ENCODE measurements around the gene EVX2.

The EVX2 gene

DNA sequence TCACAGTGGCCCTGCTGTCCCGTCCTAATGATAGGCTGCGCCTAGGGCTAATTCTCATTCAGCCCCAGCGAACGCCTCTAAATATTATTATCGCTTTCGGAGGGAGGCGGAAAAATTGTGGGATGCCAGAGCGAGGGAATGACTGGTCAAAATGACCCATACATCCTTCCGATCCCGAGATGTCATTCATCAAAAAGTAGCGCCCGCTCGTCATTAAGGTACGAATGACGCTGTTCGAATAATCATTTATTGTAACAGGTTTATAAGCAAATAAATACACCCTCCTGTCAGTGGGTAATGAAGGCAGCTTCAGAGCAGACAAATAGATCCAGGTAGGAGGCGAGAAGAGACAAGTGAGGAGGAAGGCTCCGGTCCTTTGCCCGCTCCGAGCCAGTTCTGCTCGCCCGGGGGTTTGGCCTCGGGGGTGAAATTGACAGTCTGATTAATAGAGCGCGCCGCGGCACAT, at the start of gene EVX2:
EVX2 (minus strand) TSS at position 167 of the 466 bp plus-strand sequence. CDS start 186 bp downstream, outside the sequence.
- Histone ChIP-seq H3K27ac (no peak within 1 kb of the TSS), H4K20me1 (ENCODE audit: insufficient read depth) (no peaks in the 10 kb centered on the region), H3K27me3 (ENCODE audit: insufficient read depth, low read depth) (no peaks in the 10 kb centered on the region), H3K9ac (no peak within 1 kb of the TSS), H3K36me3 (ENCODE audit: insufficient read depth) (no peaks in the 10 kb centered on the region), H3K4me2 (no peak within 1 kb of the TSS), H2AFZ (ENCODE audit: low read depth) (no peak within 1 kb of the TSS), H3K4me3 (IDR thresholded peaks at IDR 0.05; ENCODE audit: insufficient read depth, low read depth, low read length) (no peak within 1 kb of the TSS), H3K4me1 (ENCODE audit: low read depth, poor library complexity, severe bottlenecking) (no peaks in the 10 kb centered on the region), H3K79me2 (ENCODE audit: insufficient read depth, low read depth) (no peaks in the 10 kb centered on the region)
- TF ChIP-seq, protein P1, sequence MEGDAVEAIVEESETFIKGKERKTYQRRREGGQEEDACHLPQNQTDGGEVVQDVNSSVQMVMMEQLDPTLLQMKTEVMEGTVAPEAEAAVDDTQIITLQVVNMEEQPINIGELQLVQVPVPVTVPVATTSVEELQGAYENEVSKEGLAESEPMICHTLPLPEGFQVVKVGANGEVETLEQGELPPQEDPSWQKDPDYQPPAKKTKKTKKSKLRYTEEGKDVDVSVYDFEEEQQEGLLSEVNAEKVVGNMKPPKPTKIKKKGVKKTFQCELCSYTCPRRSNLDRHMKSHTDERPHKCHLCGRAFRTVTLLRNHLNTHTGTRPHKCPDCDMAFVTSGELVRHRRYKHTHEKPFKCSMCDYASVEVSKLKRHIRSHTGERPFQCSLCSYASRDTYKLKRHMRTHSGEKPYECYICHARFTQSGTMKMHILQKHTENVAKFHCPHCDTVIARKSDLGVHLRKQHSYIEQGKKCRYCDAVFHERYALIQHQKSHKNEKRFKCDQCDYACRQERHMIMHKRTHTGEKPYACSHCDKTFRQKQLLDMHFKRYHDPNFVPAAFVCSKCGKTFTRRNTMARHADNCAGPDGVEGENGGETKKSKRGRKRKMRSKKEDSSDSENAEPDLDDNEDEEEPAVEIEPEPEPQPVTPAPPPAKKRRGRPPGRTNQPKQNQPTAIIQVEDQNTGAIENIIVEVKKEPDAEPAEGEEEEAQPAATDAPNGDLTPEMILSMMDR (conservative IDR thresholded peaks at IDR 0.05; ENCODE audit: low read depth, low read length) = no peak

DNA sequence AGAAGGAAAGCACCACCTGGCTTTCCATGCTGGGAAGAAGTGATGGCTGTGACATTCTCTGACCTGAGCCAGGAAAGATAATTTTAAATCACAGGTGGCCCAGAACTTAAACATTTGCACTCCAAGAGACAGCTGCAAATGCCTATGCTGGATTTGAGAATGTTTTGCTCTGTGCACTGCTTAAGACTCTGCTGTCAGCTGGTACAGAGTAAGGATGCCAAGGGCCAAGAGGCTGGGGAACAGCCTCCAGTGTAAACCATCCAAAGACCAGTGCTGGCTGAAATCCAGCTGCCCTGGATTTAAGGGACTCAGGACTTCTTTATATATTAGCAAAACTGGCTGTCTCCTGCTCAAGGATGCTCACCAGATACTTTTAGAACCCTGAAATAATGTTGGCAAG, 49.6 kb upstream of the EVX2 start:
- H3K4me3 ChIP-seq (IDR thresholded peaks at IDR 0.05; ENCODE audit: insufficient read depth, low read depth, low read length) = no peak overlapping the region
- H3K4me1 ChIP-seq (ENCODE audit: low read depth, poor library complexity, severe bottlenecking) = peaks cover 26% of the 10 kb centered on the region
- TF ChIP-seq, protein P1 (conservative IDR thresholded peaks at IDR 0.05; ENCODE audit: low read depth, low read length) = no peak
- no peaks in the 10 kb centered on the region for H3K79me2 ChIP-seq (ENCODE audit: insufficient read depth, low read depth)
- no peak overlapping the region for H3K9ac ChIP-seq
- no peak overlapping the region for H2AFZ ChIP-seq (ENCODE audit: low read depth)
- H3K36me3 ChIP-seq (ENCODE audit: insufficient read depth) = no peaks in the 10 kb centered on the region
- no peaks in the 10 kb centered on the region for H4K20me1 ChIP-seq (ENCODE audit: insufficient read depth)
- H3K4me2 ChIP-seq = no peak overlapping the region
- no peaks in the 10 kb centered on the region for H3K27me3 ChIP-seq (ENCODE audit: insufficient read depth, low read depth)
- no peak overlapping the region for H3K27ac ChIP-seq

DNA sequence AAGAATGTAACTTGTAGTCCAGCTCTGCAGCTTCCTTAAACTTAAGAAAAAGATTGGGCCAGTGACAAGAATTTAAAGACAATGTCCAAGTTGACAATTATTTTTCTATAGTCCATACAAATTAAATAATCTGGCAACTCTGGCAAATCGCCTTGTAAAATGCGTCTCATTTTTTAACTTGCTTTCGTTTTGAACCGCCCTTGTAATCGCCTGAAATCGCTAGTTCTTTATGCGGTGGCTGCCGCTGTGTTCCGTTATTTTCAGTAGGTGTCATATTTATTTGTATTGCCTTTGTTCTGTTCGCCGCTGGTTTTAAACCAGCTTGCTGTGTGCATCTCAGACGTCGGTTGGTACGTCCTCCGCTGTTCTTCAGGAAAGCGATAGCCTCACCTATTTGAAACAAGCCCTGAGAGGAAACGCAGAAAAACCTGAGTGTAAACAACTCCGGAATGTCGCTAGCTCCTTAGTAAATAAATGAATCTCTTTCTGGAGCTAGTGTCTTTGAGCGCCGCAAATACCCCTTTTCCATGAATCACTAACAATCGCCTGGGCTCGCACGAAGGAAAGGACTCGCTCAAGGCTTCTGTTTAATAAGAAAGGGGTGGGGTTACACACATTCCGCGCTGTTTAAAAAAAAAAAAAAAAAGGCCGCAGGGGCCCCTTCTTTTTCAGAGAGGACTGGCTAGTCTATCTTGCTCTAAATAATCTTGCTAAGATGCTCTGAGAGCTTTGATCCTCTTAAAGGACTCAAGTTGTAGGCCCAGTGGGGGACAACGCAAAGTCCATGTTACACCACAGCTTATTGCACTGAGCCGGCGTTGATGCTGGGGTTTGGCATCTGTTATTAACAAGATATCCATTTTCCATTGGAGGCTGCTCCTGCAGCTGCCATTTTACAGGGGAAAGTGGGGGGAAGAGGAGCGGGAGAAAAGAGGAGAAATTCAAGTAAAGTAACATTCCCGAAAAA, 48.7 kb upstream of the EVX2 start:
- no peak overlapping the region for H3K4me2 ChIP-seq
- H3K27me3 ChIP-seq (ENCODE audit: insufficient read depth, low read depth) = no peaks in the 10 kb centered on the region
- no peaks in the 10 kb centered on the region for H3K36me3 ChIP-seq (ENCODE audit: insufficient read depth)
- TF ChIP-seq, protein P1 (conservative IDR thresholded peaks at IDR 0.05; ENCODE audit: low read depth, low read length) = no peak
- no peak overlapping the region for H3K9ac ChIP-seq
- H3K79me2 ChIP-seq (ENCODE audit: insufficient read depth, low read depth) = no peaks in the 10 kb centered on the region
- H2AFZ ChIP-seq (ENCODE audit: low read depth) = no peak overlapping the region
- H4K20me1 ChIP-seq (ENCODE audit: insufficient read depth) = no peaks in the 10 kb centered on the region
- H3K4me1 ChIP-seq (ENCODE audit: low read depth, poor library complexity, severe bottlenecking) = peaks cover 19% of the 10 kb centered on the region
- no peak overlapping the region for H3K4me3 ChIP-seq (IDR thresholded peaks at IDR 0.05; ENCODE audit: insufficient read depth, low read depth, low read length)
- H3K27ac ChIP-seq = no peak overlapping the region

DNA sequence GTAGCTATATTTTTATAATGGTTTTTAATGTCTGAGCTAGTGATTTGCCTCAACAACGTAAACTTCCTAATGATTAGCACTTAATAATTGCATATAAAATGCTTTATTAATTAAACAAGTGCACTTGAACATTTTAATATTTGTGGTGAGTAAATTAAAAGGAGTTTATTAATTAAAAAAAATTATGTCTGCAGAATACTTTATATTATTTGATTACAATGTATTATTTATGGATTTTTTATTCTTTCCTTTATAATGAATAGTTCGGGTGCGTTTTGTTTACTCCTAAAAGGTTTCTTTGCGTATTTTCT, 48.0 kb upstream of the EVX2 start:
- H3K27me3 ChIP-seq (ENCODE audit: insufficient read depth, low read depth) = no peaks in the 10 kb centered on the region
- no peaks in the 10 kb centered on the region for H3K36me3 ChIP-seq (ENCODE audit: insufficient read depth)
- peaks cover 12% of the 10 kb centered on the region for H3K4me1 ChIP-seq (ENCODE audit: low read depth, poor library complexity, severe bottlenecking)
- H3K79me2 ChIP-seq (ENCODE audit: insufficient read depth, low read depth) = no peaks in the 10 kb centered on the region
- no peak overlapping the region for H2AFZ ChIP-seq (ENCODE audit: low read depth)
- H4K20me1 ChIP-seq (ENCODE audit: insufficient read depth) = no peaks in the 10 kb centered on the region
- no peak overlapping the region for H3K27ac ChIP-seq
- TF ChIP-seq, protein P1 (conservative IDR thresholded peaks at IDR 0.05; ENCODE audit: low read depth, low read length) = no peak
- H3K9ac ChIP-seq = no peak overlapping the region
- no peak overlapping the region for H3K4me2 ChIP-seq
- no peak overlapping the region for H3K4me3 ChIP-seq (IDR thresholded peaks at IDR 0.05; ENCODE audit: insufficient read depth, low read depth, low read length)

Measured in KMS-11 (cell line).